A172 (cell line): Measurements from ENCODE around the gene ARHGAP5. TPM values are rescaled to one million over a fixed set of nuclear protein-coding genes. Genes with fewer than 3 reads are reported as not detected.

Experiments
- DNase-seq: peaks from one replicate; pipeline ENCODE4 v3.0.0-alpha.2; 2015; ENCODE audit warnings: low spot score
- total RNA-seq: library from RNA; depleted of rRNA; stranded (reverse); fragments of >200 nt; shearing (Covaris generic); gene quantifications from 2 replicates; pipeline ENCODE4 v1.2.3, GENCODE V29; 2014

ARHGAP5 gene
- total RNA-seq, 1 experiment from 2014 or later: 21.5 TPM

- no peak for DNase-seq
Measured at GRCh38 chr14:32183151-32184058, 106.3 kb downstream of the ARHGAP5 start.

DNA sequence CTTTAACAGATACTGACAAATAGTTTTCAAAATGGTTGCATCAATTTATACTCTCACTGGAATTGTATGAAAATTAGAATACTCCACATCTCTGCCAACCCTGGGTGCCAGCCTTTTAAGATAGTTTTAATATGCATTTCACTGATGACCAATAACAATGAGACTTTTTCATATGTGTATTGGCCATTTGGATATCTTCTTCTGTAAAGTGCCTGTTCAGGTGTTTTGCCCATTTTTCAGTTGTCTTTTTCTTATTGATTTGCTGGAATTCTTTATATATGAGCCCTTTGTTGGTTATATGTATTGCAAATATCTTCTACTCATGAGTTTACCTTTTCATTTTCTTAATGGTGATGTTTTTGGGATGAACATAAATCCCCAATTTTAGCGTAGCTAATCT lies 108.0 kb downstream of the ARHGAP5 start:
- DNase-seq: no peak

- no peak for DNase-seq
Measured at GRCh38 chr14:32186248-32186647, 109.1 kb downstream of the ARHGAP5 start.

- DNase-seq: no peak
Measured at GRCh38 chr14:32189811-32190210, 112.7 kb downstream of the ARHGAP5 start.

GRCh38 chr14:32190673-32191072 lies 113.6 kb downstream of the ARHGAP5 start:
- DNase-seq: no peak

GRCh38 chr14:32192712-32193373 lies 115.7 kb downstream of the ARHGAP5 start:
- DNase-seq: no peak

DNA sequence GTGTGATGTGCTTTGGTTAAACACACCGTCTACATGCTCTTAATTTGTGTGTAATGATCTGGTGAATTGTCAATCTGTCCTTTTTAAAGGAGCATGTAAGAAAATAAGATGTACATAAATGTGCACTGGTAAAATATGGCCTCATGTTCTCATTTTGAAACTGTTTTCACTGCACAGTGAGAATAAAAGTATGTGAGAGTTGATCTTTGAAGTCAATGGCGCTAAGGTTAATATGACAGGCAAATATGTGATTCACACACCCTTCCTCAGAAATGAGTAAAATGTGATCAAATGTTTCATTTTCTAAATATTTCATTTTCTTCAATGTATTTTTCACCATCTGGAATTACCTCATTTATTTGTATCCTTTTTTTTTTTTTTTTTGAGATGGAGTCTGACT lies 116.4 kb downstream of the ARHGAP5 start:
- DNase-seq: no peak

DNA sequence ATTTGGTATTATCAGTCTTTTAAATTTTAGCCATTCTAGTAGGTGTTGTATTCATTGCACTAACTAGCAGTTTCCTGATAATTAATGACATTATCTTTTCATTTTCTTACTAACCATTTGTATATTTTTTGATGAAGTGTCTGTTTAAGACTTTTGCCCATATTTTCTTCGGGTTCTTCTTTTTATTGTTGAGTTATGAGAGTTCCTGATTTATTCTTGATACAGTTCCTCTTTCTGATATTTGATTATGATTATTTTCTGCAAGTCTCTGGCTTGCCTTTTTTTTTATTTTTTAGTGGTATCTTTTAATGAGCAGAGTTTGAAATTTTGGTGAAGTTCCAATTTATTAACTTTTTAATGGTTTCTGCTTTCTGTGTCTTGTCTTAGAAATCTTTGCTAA lies 118.5 kb downstream of the ARHGAP5 start:
- no peak for DNase-seq

DNA sequence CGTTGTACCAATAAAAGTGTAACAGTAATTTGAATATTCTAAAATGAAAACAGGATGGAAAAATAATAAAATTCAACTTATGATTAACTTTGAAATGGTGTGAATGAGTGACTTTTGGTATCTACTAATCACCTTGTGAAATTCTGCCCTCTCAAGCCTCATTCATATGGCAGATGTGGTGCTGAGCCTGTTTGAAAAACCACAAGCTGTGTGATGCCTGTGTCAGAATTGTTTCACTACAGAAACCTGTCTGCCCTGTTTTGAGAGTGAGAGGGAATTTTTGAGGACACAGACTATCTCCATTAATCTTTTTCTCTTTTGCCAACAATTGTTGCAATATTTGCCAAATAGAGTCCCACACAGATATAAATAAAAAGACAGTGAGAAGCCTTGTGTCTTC lies 120.8 kb downstream of the ARHGAP5 start:
- DNase-seq: no peak

- no peak for DNase-seq
Measured at GRCh38 chr14:32200368-32201192, 123.5 kb downstream of the ARHGAP5 start.

GRCh38 chr14:32201193-32201815 lies 124.2 kb downstream of the ARHGAP5 start:
- DNase-seq: peak; percentile 19

GRCh38 chr14:32201816-32202490 lies 124.8 kb downstream of the ARHGAP5 start, which contains the start of gene RNU6-7:
Gene RNU6-7 (plus strand): TSS chr14:32202045.
- DNase-seq: no peak

DNA sequence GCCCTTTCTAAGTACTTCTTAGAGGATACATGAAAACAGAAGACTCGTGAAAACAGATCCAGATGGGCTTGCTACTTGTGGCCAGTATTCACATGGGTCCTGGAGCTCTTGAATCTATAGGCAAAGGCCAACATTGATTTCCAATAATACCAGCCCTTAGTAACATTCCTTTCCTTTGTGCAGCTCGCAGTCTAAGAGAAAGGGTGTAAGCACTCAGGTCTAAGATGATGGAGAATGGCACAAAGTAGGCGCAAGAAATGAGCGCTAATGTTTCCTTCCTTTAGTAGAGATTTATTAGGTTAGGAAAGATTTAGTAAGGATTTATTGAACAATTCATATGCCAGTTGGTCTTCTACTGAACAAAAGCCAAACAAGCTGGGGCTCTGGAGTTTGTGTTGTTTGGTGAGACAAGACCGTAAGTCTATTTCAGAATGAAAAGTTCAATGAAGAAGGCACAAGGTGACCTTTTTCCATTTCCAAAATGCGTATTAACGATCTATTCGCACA lies 125.4 kb downstream of the ARHGAP5 start:
- no peak for DNase-seq

DNA sequence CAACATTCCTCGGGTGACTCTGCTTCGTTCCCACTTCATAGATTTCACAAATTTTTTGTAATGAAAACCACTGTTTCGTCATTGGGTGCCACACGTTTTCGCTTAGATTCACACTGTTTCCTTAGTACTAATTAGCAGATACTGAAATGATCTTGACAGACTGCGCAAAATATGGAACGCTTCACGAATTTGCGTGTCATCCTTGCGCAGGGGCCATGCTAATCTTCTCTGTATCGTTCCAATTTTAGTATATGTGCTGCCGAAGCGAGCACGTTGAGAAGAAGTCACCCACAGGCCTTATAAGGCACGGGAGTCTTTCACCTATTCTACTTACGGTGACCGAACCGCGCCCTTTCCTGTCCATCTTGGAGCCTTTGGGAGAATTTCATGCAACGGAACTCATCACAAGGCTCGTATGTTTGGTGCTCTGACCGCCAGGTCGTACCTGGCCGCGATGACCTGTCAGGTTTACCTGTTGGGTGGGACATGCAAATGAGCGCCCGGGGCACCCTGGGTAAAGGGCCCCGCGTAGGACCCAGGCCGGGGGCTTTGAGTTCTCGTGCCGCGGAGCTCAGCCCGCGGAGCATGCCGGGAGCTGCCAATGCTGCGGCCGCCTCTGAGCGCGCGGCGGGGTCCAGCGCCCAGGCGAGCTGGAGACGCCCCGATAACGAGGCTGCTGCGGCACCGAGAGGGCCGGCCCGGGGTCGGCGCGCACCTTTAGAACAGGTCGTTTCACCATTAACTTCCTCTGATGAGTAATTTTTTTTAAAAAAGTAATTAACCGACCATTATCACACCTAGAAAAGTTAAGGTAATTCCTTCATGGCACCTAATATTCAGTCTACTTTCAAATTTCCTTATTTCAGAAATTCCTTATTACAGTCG lies 126.1 kb downstream of the ARHGAP5 start, which contains the start of gene RNU6-8:
Gene RNU6-8, minus strand, starts transcription at position 272 of the 885 bp plus-strand sequence.
- peak; percentile 60 for DNase-seq

- no peak for DNase-seq
Measured at GRCh38 chr14:32203928-32204357, 126.8 kb downstream of the ARHGAP5 start.

DNA sequence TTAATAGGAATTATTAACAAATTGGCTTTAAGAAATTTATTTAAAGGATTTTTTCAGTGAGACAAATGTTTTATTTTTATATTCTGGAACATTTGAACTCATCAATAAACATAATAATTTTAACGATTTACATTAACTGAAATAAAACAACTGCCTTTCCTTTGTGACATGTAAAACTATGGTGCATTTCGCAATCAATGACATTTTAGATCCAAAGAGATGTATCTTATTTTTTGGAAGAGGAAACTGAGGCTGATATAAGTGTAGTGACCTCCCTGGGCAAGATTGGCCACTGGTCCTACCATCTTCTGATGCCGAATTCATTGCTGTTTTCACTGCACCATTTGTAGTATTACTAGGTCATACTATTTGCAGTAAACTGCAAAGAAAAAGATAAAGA lies 128.4 kb downstream of the ARHGAP5 start:
- DNase-seq: no peak

GRCh38 chr14:32205984-32206383 lies 128.9 kb downstream of the ARHGAP5 start:
- peak; percentile 24 for DNase-seq

DNA sequence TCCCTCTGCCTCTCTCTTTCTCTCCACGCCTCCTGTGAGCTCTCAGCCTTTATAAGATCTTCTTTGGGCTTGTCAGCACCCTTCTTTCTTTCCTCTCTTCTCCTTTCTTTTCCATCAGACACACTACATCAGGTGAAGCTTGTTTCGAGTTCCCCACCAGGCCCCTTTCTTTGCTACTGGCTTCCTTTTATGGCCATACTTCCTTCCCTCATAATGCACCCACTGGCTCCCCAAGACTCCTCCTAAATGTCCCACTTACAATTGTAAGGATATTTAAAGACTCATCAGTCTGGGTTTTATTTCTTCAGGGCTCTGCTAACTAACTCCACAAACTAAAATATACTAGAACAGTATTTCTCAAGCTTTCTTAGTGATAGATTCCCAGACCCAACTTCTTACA lies 129.4 kb downstream of the ARHGAP5 start:
- DNase-seq: no peak

DNA sequence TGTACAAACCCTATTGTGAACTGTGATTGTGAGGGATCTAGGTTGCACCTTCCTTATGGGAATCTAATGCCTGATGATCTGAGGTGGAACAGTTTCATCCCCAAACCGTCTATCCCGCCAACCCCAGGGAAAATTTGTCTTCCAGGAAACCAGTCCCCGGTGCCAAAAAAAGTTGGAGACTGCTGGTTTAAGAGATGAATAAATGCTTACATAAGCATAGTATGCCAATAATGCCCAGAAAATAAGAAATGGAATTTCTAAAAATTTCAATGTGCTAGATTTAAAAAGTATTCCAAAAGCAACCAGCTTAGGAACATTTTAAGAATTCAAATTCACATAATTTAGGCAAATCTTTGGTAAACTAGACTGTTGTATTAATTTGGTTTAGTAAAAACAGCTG lies 131.4 kb downstream of the ARHGAP5 start:
- no peak for DNase-seq
